ENCODE measurements around the gene ABTB2.
"Not testable (repeated sequence)": the region's sequence is repeated elsewhere in the genome, so short reads cannot be mapped to it uniquely, and the experiment has no call there.

The ABTB2 gene

GRCh38 chr11:34224434-34224966, 133.3 kb downstream of the ABTB2 start:
- Histone ChIP-seq H4K20me1 (no peaks in the 10 kb centered on the region), H3K4me2 (no peak overlapping the region), H3K27ac (no peak overlapping the region), H3K9me3 (no peaks in the 10 kb centered on the region), H3K4me1 (no peaks in the 10 kb centered on the region), H3K4me3 (no peak overlapping the region), H3K27me3 (no peaks in the 10 kb centered on the region), H3K9ac (no peak overlapping the region), H3K36me3 (no peaks in the 10 kb centered on the region)
- TF ChIP-seq Cebpa-rat (IDR thresholded peaks at IDR 0.05) = no peak

- Histone ChIP-seq H3K9me3 (no peaks in the 10 kb centered on the region), H3K9ac (no peak overlapping the region), H3K4me2 (no peak overlapping the region), H3K36me3 (no peaks in the 10 kb centered on the region), H3K4me1 (no peaks in the 10 kb centered on the region), H3K27me3 (no peaks in the 10 kb centered on the region), H3K27ac (no peak overlapping the region), H4K20me1 (no peaks in the 10 kb centered on the region), H3K4me3 (no peak overlapping the region)
- no peak for TF ChIP-seq Cebpa-rat (IDR thresholded peaks at IDR 0.05)
These were observed 133.9 kb downstream of the ABTB2 start for GRCh38 chr11:34223907-34224306.

- Histone ChIP-seq H3K9ac (no peak overlapping the region), H3K4me3 (no peak overlapping the region), H3K27ac (no peak overlapping the region), H3K36me3 (no peaks in the 10 kb centered on the region), H4K20me1 (no peaks in the 10 kb centered on the region), H3K27me3 (no peaks in the 10 kb centered on the region), H3K4me2 (no peak overlapping the region), H3K4me1 (no peaks in the 10 kb centered on the region), H3K9me3 (no peaks in the 10 kb centered on the region)
- TF ChIP-seq Cebpa-rat (IDR thresholded peaks at IDR 0.05) = no peak
These were observed 134.6 kb downstream of the ABTB2 start for GRCh38 chr11:34223021-34223813.

- H3K4me3 ChIP-seq = no peak overlapping the region
- H3K36me3 ChIP-seq = no peaks in the 10 kb centered on the region
- no peak for TF ChIP-seq Cebpa-rat (IDR thresholded peaks at IDR 0.05)
- H3K9ac ChIP-seq = no peak overlapping the region
- peaks cover 3% of the 10 kb centered on the region for H3K4me1 ChIP-seq
- no peak overlapping the region for H3K27ac ChIP-seq
- no peaks in the 10 kb centered on the region for H3K27me3 ChIP-seq
- no peaks in the 10 kb centered on the region for H4K20me1 ChIP-seq
- no peaks in the 10 kb centered on the region for H3K9me3 ChIP-seq
- H3K4me2 ChIP-seq = no peak overlapping the region
These were observed 135.8 kb downstream of the ABTB2 start for GRCh38 chr11:34222030-34222429.

- no peak overlapping the region for H3K9ac ChIP-seq
- H3K27ac ChIP-seq = no peak overlapping the region
- peaks cover 7% of the 10 kb centered on the region for H3K4me1 ChIP-seq
- no peaks in the 10 kb centered on the region for H3K27me3 ChIP-seq
- no peak for TF ChIP-seq Cebpa-rat (IDR thresholded peaks at IDR 0.05)
- no peaks in the 10 kb centered on the region for H4K20me1 ChIP-seq
- H3K4me2 ChIP-seq = no peak overlapping the region
- no peaks in the 10 kb centered on the region for H3K36me3 ChIP-seq
- no peaks in the 10 kb centered on the region for H3K9me3 ChIP-seq
- H3K4me3 ChIP-seq = no peak overlapping the region
These were observed 137.9 kb downstream of the ABTB2 start for GRCh38 chr11:34219941-34220370.

GRCh38 chr11:34219279-34219678, 138.5 kb downstream of the ABTB2 start:
- no peaks in the 10 kb centered on the region for H3K27me3 ChIP-seq
- peaks cover 7% of the 10 kb centered on the region for H3K4me1 ChIP-seq
- no peaks in the 10 kb centered on the region for H3K36me3 ChIP-seq
- no peak overlapping the region for H3K4me2 ChIP-seq
- H4K20me1 ChIP-seq = no peaks in the 10 kb centered on the region
- H3K9me3 ChIP-seq = no peaks in the 10 kb centered on the region
- no peak overlapping the region for H3K4me3 ChIP-seq
- H3K27ac ChIP-seq = no peak overlapping the region
- no peak for TF ChIP-seq Cebpa-rat (IDR thresholded peaks at IDR 0.05)
- no peak overlapping the region for H3K9ac ChIP-seq

- not testable (repeated sequence) for H3K36me3 ChIP-seq, H4K20me1 ChIP-seq, H3K4me3 ChIP-seq, H3K4me1 ChIP-seq, H3K9me3 ChIP-seq, H3K27me3 ChIP-seq, H3K9ac ChIP-seq, H3K4me2 ChIP-seq, H3K27ac ChIP-seq
These were observed 139.1 kb downstream of the ABTB2 start for GRCh38 chr11:34218756-34219155.

- Histone ChIP-seq H3K27me3 (no peaks in the 10 kb centered on the region), H3K36me3 (no peaks in the 10 kb centered on the region), H3K9me3 (no peaks in the 10 kb centered on the region), H3K4me3 (no peak overlapping the region), H3K27ac (no peak overlapping the region), H3K9ac (no peak overlapping the region), H4K20me1 (no peaks in the 10 kb centered on the region), H3K4me2 (no peak overlapping the region), H3K4me1 (peaks cover 7% of the 10 kb centered on the region)
- no peak for TF ChIP-seq Cebpa-rat (IDR thresholded peaks at IDR 0.05)
These were observed 139.7 kb downstream of the ABTB2 start for GRCh38 chr11:34218067-34218466.

GRCh38 chr11:34216706-34217105, 141.1 kb downstream of the ABTB2 start:
- no peaks in the 10 kb centered on the region for H4K20me1 ChIP-seq
- H3K9ac ChIP-seq = no peak overlapping the region
- 0 out of 2 replicates have a peak overlapping the region, but pooled peaks have one; percentile 6 for H3K4me2 ChIP-seq
- H3K36me3 ChIP-seq = no peaks in the 10 kb centered on the region
- H3K27me3 ChIP-seq = no peaks in the 10 kb centered on the region
- peaks cover 7% of the 10 kb centered on the region for H3K4me1 ChIP-seq
- H3K9me3 ChIP-seq = no peaks in the 10 kb centered on the region
- no peak overlapping the region for H3K27ac ChIP-seq
- H3K4me3 ChIP-seq = no peak overlapping the region
- TF ChIP-seq Cebpa-rat (IDR thresholded peaks at IDR 0.05) = no peak

GRCh38 chr11:34215806-34216453, 141.9 kb downstream of the ABTB2 start:
- Histone ChIP-seq H3K36me3 (no peaks in the 10 kb centered on the region), H3K27ac (no peak overlapping the region), H3K9ac (no peak overlapping the region), H3K9me3 (no peaks in the 10 kb centered on the region), H3K27me3 (no peaks in the 10 kb centered on the region), H3K4me1 (peaks cover 7% of the 10 kb centered on the region), H3K4me2 (no peak overlapping the region), H4K20me1 (no peaks in the 10 kb centered on the region), H3K4me3 (no peak overlapping the region)
- no peak for TF ChIP-seq Cebpa-rat (IDR thresholded peaks at IDR 0.05)

Measured in BLaER1 (cell line).